Measurements from ENCODE around the gene CACNB4. TPM values are rescaled to one million over a fixed set of nuclear protein-coding genes. Genes with fewer than 3 reads are reported as not detected.
A peak's percentile ranks its signal among the peaks of the same experiment; 100 is the strongest.

The CACNB4 gene
- total and polyA plus RNA-seq, 9 of the 15 experiments (the other 6 are each of a cell fraction or from before 2014, with no cell fraction given), result 0.01 to 0.20 (median 0.04) TPM; not detected in 1

GRCh38 chr2:151789055-151789834 lies 309.6 kb downstream of the CACNB4 start (continued):
- TF ChIP-seq E4F1 (CRISPR knock-in tag; IDR thresholded peaks at IDR 0.05; ENCODE audit: borderline replicate concordance), result no peak
- no peak for TF ChIP-seq NR1H2 (CRISPR knock-in tag; IDR thresholded peaks at IDR 0.05)
- no peak for TF ChIP-seq PTRF (tag; IDR thresholded peaks at IDR 0.05)
- no peak for TF ChIP-seq PRMT5 (CRISPR knock-in tag; IDR thresholded peaks at IDR 0.05)
- TF ChIP-seq MBD2 (IDR thresholded peaks at IDR 0.05; ENCODE audit: borderline replicate concordance, low read depth), result peak; percentile 50; the same call in 1 of the 2 replicates
- no peak for TF ChIP-seq SIN3A (IDR thresholded peaks at IDR 0.05; ENCODE audit: borderline replicate concordance in 2 of 2, control insufficient read depth in 1 of 2, low read depth in 2 of 2, low read length in 2 of 2)
- TF ChIP-seq SRSF1 (IDR thresholded peaks at IDR 0.05; ENCODE audit: low read depth, low read length), result no peak
- no peak for TF ChIP-seq ZNF699 (CRISPR knock-in tag; IDR thresholded peaks at IDR 0.05; ENCODE audit: insufficient replicate concordance)
- TF ChIP-seq HIVEP1 (CRISPR knock-in tag; IDR thresholded peaks at IDR 0.05), result no peak
- no peak for TF ChIP-seq ZNF311 (CRISPR knock-in tag; IDR thresholded peaks at IDR 0.05)
- no peak for TF ChIP-seq DIDO1 (tag; IDR thresholded peaks at IDR 0.05; ENCODE audit: low read depth)
- TF ChIP-seq GTF2E2 (tag; IDR thresholded peaks at IDR 0.05), result no peak
- TF ChIP-seq, protein P1, sequence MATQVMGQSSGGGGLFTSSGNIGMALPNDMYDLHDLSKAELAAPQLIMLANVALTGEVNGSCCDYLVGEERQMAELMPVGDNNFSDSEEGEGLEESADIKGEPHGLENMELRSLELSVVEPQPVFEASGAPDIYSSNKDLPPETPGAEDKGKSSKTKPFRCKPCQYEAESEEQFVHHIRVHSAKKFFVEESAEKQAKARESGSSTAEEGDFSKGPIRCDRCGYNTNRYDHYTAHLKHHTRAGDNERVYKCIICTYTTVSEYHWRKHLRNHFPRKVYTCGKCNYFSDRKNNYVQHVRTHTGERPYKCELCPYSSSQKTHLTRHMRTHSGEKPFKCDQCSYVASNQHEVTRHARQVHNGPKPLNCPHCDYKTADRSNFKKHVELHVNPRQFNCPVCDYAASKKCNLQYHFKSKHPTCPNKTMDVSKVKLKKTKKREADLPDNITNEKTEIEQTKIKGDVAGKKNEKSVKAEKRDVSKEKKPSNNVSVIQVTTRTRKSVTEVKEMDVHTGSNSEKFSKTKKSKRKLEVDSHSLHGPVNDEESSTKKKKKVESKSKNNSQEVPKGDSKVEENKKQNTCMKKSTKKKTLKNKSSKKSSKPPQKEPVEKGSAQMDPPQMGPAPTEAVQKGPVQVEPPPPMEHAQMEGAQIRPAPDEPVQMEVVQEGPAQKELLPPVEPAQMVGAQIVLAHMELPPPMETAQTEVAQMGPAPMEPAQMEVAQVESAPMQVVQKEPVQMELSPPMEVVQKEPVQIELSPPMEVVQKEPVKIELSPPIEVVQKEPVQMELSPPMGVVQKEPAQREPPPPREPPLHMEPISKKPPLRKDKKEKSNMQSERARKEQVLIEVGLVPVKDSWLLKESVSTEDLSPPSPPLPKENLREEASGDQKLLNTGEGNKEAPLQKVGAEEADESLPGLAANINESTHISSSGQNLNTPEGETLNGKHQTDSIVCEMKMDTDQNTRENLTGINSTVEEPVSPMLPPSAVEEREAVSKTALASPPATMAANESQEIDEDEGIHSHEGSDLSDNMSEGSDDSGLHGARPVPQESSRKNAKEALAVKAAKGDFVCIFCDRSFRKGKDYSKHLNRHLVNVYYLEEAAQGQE (IDR thresholded peaks at IDR 0.05; ENCODE audit: borderline replicate concordance), result no peak; the same call in 1 of the 2 replicates
- TF ChIP-seq, protein P1 (CRISPR knock-in tag; IDR thresholded peaks at IDR 0.05; ENCODE audit: low read depth), result no peak
- TF ChIP-seq SMC3 (conservative IDR thresholded peaks at IDR 0.05; ENCODE audit: insufficient read depth, low read depth, low read length), result no peak
- TF ChIP-seq, protein P2, sequence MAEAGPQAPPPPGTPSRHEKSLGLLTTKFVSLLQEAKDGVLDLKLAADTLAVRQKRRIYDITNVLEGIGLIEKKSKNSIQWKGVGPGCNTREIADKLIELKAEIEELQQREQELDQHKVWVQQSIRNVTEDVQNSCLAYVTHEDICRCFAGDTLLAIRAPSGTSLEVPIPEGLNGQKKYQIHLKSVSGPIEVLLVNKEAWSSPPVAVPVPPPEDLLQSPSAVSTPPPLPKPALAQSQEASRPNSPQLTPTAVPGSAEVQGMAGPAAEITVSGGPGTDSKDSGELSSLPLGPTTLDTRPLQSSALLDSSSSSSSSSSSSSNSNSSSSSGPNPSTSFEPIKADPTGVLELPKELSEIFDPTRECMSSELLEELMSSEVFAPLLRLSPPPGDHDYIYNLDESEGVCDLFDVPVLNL (CRISPR knock-in tag; IDR thresholded peaks at IDR 0.05; ENCODE audit: low read depth), result no peak

Data from K562 (cell line).